ENCODE measurements around the gene SURF4. TPM values are rescaled to one million over a fixed set of nuclear protein-coding genes. Genes with fewer than 3 reads are reported as not detected.
"Not testable (repeated sequence)": the region's sequence is repeated elsewhere in the genome, so short reads cannot be mapped to it uniquely, and the experiment has no call there.

Gene SURF4
- total RNA-seq, 1 donor from 2014 or later: 126 TPM

GRCh38 chr9:133322701-133323100 lies 53.2 kb downstream of the SURF4 start:
- no peaks in the 10 kb centered on the region for H3K36me3 ChIP-seq
- no peak overlapping the region for H3K27ac ChIP-seq
- intact Hi-C loops (cut with DNase I): no loop called here
- H3K9me3 ChIP-seq: no peaks in the 10 kb centered on the region
- DNase-seq (no peak), ATAC-seq (no peak)
- no peak overlapping the region for H3K4me3 ChIP-seq
- no peaks in the 10 kb centered on the region for H3K27me3 ChIP-seq (ENCODE audit: low read depth)
- H3K4me1 ChIP-seq: no peaks in the 10 kb centered on the region
- no peak for TF ChIP-seq CTCF (IDR thresholded peaks at IDR 0.05)

GRCh38 chr9:133321411-133321935 lies 54.4 kb downstream of the SURF4 start:
- H3K9me3 ChIP-seq: no peaks in the 10 kb centered on the region
- intact Hi-C loops (cut with DNase I): no loop called here
- no peaks in the 10 kb centered on the region for H3K4me1 ChIP-seq
- TF ChIP-seq CTCF (IDR thresholded peaks at IDR 0.05): no peak
- no peaks in the 10 kb centered on the region for H3K36me3 ChIP-seq
- no peaks in the 10 kb centered on the region for H3K27me3 ChIP-seq (ENCODE audit: low read depth)
- no peak for ATAC-seq
- DNase-seq: no peak
- no peak overlapping the region for H3K27ac ChIP-seq
- H3K4me3 ChIP-seq: no peak overlapping the region

- Histone ChIP-seq H3K9me3 (no peaks in the 10 kb centered on the region), H3K27me3 (ENCODE audit: low read depth) (no peaks in the 10 kb centered on the region), H3K4me3 (no peak overlapping the region), H3K27ac (no peak overlapping the region), H3K4me1 (no peaks in the 10 kb centered on the region), H3K36me3 (no peaks in the 10 kb centered on the region)
- intact Hi-C loops (cut with DNase I): no loop called here
- ATAC-seq (no peak), DNase-seq (no peak)
- TF ChIP-seq CTCF (IDR thresholded peaks at IDR 0.05): no peak
These were observed 55.4 kb downstream of the SURF4 start for GRCh38 chr9:133320421-133320881.

- DNase-seq; H3K27ac ChIP-seq; ATAC-seq; H3K9me3 ChIP-seq; H3K4me1 ChIP-seq; intact Hi-C loops (cut with DNase I); H3K4me3 ChIP-seq; H3K36me3 ChIP-seq; H3K27me3 ChIP-seq (ENCODE audit: low read depth): not testable (repeated sequence)
These were observed 58.3 kb downstream of the SURF4 start for GRCh38 chr9:133317551-133317950.

- intact Hi-C loops (cut with DNase I): no loop called here
- Histone ChIP-seq H3K27me3 (ENCODE audit: low read depth) (no peaks in the 10 kb centered on the region), H3K36me3 (no peaks in the 10 kb centered on the region), H3K4me1 (no peaks in the 10 kb centered on the region), H3K9me3 (no peaks in the 10 kb centered on the region), H3K4me3 (no peak overlapping the region), H3K27ac (no peak overlapping the region)
- DNase-seq (no peak), ATAC-seq (no peak)
- TF ChIP-seq CTCF (IDR thresholded peaks at IDR 0.05): no peak
These were observed 59.9 kb downstream of the SURF4 start for GRCh38 chr9:133315997-133316396.

Other genes with a start within 250 kb of the SURF4 start
- gene GBGT1, start 212.1 kb downstream of the SURF4 start, total RNA-seq: 38.5 TPM
- gene OBP2B, start 166.8 kb downstream of the SURF4 start, total RNA-seq: not detected
- gene ABO, start 100.9 kb downstream of the SURF4 start, total RNA-seq: 25.0 TPM
- gene SURF6, start 39.9 kb downstream of the SURF4 start, total RNA-seq: 15.2 TPM
- gene MED22, start 27.9 kb downstream of the SURF4 start, total RNA-seq: 24.4 TPM
- gene RPL7A, start 27.8 kb downstream of the SURF4 start, total RNA-seq: 1,397 TPM
- 49.4 TPM for gene SURF1, start 19.6 kb downstream of the SURF4 start, total RNA-seq
- 15.2 TPM for gene SURF2, start 19.5 kb downstream of the SURF4 start, total RNA-seq
- 1.6 TPM for gene STKLD1, start 306 bp upstream of the SURF4 start, total RNA-seq
- gene REXO4, start 42.0 kb upstream of the SURF4 start, total RNA-seq: 20.9 TPM
- 1.9 TPM for gene ADAMTS13, start 46.3 kb upstream of the SURF4 start, total RNA-seq
- gene CACFD1, start 83.9 kb upstream of the SURF4 start, total RNA-seq: 34.3 TPM
- gene SLC2A6, start 103.0 kb upstream of the SURF4 start, total RNA-seq: 10.5 TPM
- gene MYMK, start 148.9 kb upstream of the SURF4 start, total RNA-seq: not detected
- gene ADAMTSL2, start 158.6 kb upstream of the SURF4 start, total RNA-seq: 10.1 TPM
- gene FAM163B, start 233.3 kb upstream of the SURF4 start, total RNA-seq: not detected

Measured in lower lobe of right lung (tissue), 2 donors.